Lower lobe of right lung (tissue), 2 donors: ENCODE data around the gene GNB1L. TPM values are rescaled to one million over a fixed set of nuclear protein-coding genes. Genes with fewer than 3 reads are reported as not detected.

Experiments used
- ATAC-seq, 2 donors: fragments of 200-7000 bp; cut with Tn5 transposase; one replicate each; pipeline ENCODE4 v1.9.1; 2020 to 2022; ENCODE audit warnings: mild to moderate bottlenecking in 2 of 2, moderate library complexity in 2 of 2
- DNase-seq: peaks from one replicate; pipeline ENCODE4 v3.0.0-alpha.2; 2020
- H3K27ac ChIP-seq: fragments of 200-600 bp; one replicate; pipeline ENCODE4 v1.8.0; 2022
- H3K27me3 ChIP-seq: fragments of 200-600 bp; one replicate; pipeline ENCODE4 v1.8.0; 2022; ENCODE audit warnings: low read depth
- H3K36me3 ChIP-seq: fragments of 200-600 bp; one replicate; pipeline ENCODE4 v1.8.0; 2022; ENCODE audit warnings: mild to moderate bottlenecking
- H3K4me1 ChIP-seq: fragments of 200-600 bp; one replicate; pipeline ENCODE4 v1.8.0; 2022
- H3K4me3 ChIP-seq: fragments of 200-600 bp; one replicate; pipeline ENCODE4 v1.8.0; 2022; ENCODE audit warnings: mild to moderate bottlenecking
- H3K9me3 ChIP-seq: fragments of 200-600 bp; one replicate; pipeline ENCODE4 v1.8.0; 2022
- CTCF ChIP-seq: fragments of 200-600 bp; IDR thresholded peaks from one replicate; pipeline ENCODE4 v1.8.0; 2022; ENCODE audit warnings: antibody characterized with exemption, mild to moderate bottlenecking
- intact Hi-C: fragments of 100-400 bp; cut with DNase I; formaldehyde crosslinking; loops from one replicate; pipeline ENCODE4 v1.11.0; 2022
- total RNA-seq: library from RNA; stranded (reverse); fragmentation: NEBNext Ultra II Directional; extraction: Animal tissue kit (Norgen Biotek cat#: 25700); gene quantifications from one replicate; pipeline ENCODE4 v1.2.1, GENCODE V29; 2021
- donor health status: DM: no; HTN: yes; CAD: no; lungs with severe emphysema.

Gene GNB1L
- total RNA-seq, 1 donor from 2014 or later: 6.0 TPM

DNA sequence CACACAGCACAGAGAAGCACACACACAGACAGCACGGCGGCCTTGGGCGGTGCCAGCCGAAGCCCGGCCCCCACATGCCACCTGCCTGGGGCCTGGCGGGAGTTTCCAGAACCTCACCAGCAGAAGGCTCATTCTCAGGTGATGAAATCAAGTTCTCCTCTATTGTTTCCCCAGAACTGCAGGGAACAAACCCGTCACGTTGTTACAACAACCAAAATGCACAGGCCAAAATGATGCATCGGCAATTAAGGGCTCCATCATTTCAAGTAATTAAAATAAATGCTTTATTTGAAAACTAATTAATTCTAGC lies 30.8 kb downstream of the GNB1L start:
- H3K27ac ChIP-seq: no peak overlapping the region
- no peak for TF ChIP-seq CTCF
- ATAC-seq: peak in 1 of 2 donors; percentile 36
- no peaks in the 10 kb centered on the region for H3K36me3 ChIP-seq
- peak; percentile 45 for DNase-seq
- intact Hi-C loops: no loop called here
- H3K9me3 ChIP-seq: no peaks in the 10 kb centered on the region
- H3K4me3 ChIP-seq: no peak overlapping the region
- no peaks in the 10 kb centered on the region for H3K27me3 ChIP-seq
- peaks cover 11% of the 10 kb centered on the region for H3K4me1 ChIP-seq

GRCh38 chr22:19823191-19823901 lies 31.3 kb downstream of the GNB1L start:
- no peak overlapping the region for H3K27ac ChIP-seq
- ATAC-seq: no peak

GRCh38 chr22:19822301-19823117 lies 32.2 kb downstream of the GNB1L start:
- no peak overlapping the region for H3K4me3 ChIP-seq

More at GRCh38 chr22:19823191-19823901, 31.3 kb downstream of the GNB1L start:
- no peaks in the 10 kb centered on the region for H3K27me3 ChIP-seq
- intact Hi-C loops: no loop called here
- H3K36me3 ChIP-seq: no peaks in the 10 kb centered on the region
- peak; percentile 36 for DNase-seq
- peaks cover 12% of the 10 kb centered on the region for H3K4me1 ChIP-seq
- no peaks in the 10 kb centered on the region for H3K9me3 ChIP-seq
- no peak for TF ChIP-seq CTCF
- no peak overlapping the region for H3K4me3 ChIP-seq

GRCh38 chr22:19821523-19822300 lies 33.0 kb downstream of the GNB1L start:
- peaks cover 21% of the 10 kb centered on the region for H3K4me1 ChIP-seq
- DNase-seq (peak; percentile 27), ATAC-seq (no peak)
- H3K27me3 ChIP-seq: no peaks in the 10 kb centered on the region
- no peaks in the 10 kb centered on the region for H3K9me3 ChIP-seq
- H3K27ac ChIP-seq: no peak overlapping the region
- no peaks in the 10 kb centered on the region for H3K36me3 ChIP-seq
- no peak overlapping the region for H3K4me3 ChIP-seq
- no peak for TF ChIP-seq CTCF
- intact Hi-C loops: no loop called here

More at GRCh38 chr22:19822301-19823117, 32.2 kb downstream of the GNB1L start:
- H3K36me3 ChIP-seq: no peaks in the 10 kb centered on the region
- H3K27me3 ChIP-seq: no peaks in the 10 kb centered on the region
- intact Hi-C loops: no loop called here
- H3K27ac ChIP-seq: no peak overlapping the region
- DNase-seq (peak; percentile 50), ATAC-seq (peak; percentile 43 to 55)
- no peaks in the 10 kb centered on the region for H3K9me3 ChIP-seq
- TF ChIP-seq CTCF: no peak
- H3K4me1 ChIP-seq: peaks cover 19% of the 10 kb centered on the region

- Histone ChIP-seq H3K27ac (no peak overlapping the region), H3K27me3 (no peaks in the 10 kb centered on the region), H3K9me3 (no peaks in the 10 kb centered on the region), H3K36me3 (no peaks in the 10 kb centered on the region), H3K4me3 (no peak overlapping the region), H3K4me1 (peaks cover 21% of the 10 kb centered on the region)
- ATAC-seq (no peak), DNase-seq (peak; percentile 41)
- TF ChIP-seq CTCF: no peak
- intact Hi-C loops: no loop called here
These were observed 33.7 kb downstream of the GNB1L start for GRCh38 chr22:19820880-19821522.
